ENCODE data around the gene SERTAD1. TPM values are rescaled to one million over a fixed set of nuclear protein-coding genes. Genes with fewer than 3 reads are reported as not detected.
A peak's percentile ranks its signal among the peaks of the same experiment; 100 is the strongest.

SERTAD1 gene
- total and polyA plus RNA-seq, 2 of the 8 experiments (the other 6 are each of a cell fraction or from before 2014, with no cell fraction given) = 5.4 to 6.6 TPM

DNA sequence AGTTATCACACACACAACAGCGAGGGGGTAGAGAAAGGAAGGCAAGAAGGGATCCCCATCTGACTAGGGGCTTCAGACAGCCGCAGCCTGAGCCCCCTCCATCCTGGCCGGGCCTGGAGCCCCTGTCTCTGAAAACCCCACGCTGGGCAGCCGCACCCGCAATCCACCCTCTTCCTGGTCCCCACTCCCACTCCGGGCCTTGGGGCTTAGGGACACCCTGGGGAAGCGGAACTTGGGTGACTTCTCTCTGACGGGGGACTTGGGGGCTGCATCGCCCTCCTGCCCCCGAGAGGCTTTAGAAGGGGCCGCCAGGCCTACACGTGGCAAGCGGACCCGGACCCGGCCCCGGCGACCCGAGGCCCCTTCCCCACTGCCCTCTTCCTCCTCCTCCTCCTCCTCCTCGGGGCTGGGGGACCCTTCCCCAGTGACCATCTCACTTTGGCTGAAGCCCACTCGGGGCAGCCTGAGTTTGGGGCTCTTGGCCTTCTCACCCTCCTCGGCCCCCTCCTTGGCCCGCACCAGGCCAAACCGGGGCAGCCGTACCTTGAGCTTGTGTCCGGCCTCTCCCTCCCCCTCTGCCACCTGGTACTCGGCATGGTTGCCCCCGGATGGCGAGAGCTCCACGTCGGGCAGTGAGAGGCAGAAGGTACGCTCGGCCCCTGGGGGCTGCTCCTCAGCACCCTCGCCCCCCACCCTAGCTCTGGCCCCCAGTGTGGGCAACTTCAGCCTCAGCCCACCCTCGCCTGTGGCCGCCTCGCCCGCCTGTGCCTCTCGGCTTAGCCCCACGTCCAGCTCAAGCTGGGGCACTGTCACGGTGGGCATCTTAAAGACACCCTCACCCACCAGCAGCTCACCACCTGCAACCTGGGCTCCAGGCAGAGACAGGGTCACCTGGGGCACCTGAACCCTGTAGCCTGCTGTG, 31.6 kb downstream of the SERTAD1 start:
- Histone ChIP-seq H2AFZ (ENCODE audit: low read length) (no peak overlapping the region), H2BK15ac (ENCODE audit: low read length) (0 out of 2 replicates have a peak overlapping the region, but pooled peaks have one; percentile 16), H2BK5ac (ENCODE audit: low read depth, low read length) (no peak overlapping the region), H3K14ac (ENCODE audit: insufficient read length) (no peak overlapping the region), H3K9ac (replicated peaks in 1 of 4; ENCODE audit: extremely low read depth in 1 of 4, low read depth in 3 of 4, low read length in 3 of 4) (no peak overlapping the region), H3K4me3 (ENCODE audit: extremely low read depth in 1 of 4, insufficient read depth in 2 of 4, low read depth in 3 of 4, low read length in 4 of 4) (no peak overlapping the region), H3K23ac (ENCODE audit: insufficient read length) (no peak overlapping the region), H3K4me1 (replicated peaks in 1 of 4; ENCODE audit: control insufficient read depth in 3 of 4, insufficient read depth in 4 of 4, low read length in 3 of 4) (peaks cover 0 to 7% (median 6%) of the 10 kb centered on the region in 4 experiments; a peak in 5 of 7 replicates), H4K8ac (ENCODE audit: extremely low read depth, insufficient read depth, low read length) (0 out of 2 replicates have a peak overlapping the region, but pooled peaks have one; percentile 41), H3K4me2 (ENCODE audit: insufficient read depth in 1 of 2, low read depth in 2 of 2, low read length in 2 of 2) (no peak overlapping the region), H4K5ac (ENCODE audit: insufficient read length, low read depth, low read length) (no peak overlapping the region), H3K23me2 (ENCODE audit: low read depth, low read length) (peaks cover 2% of the 10 kb centered on the region; the same call in 1 of the 2 replicates), H3K56ac (replicated peaks; ENCODE audit: insufficient read length, low read depth, low read length) (no peak overlapping the region), H3K18ac (ENCODE audit: extremely low read depth, low read length) (no peak overlapping the region), H2BK20ac (ENCODE audit: low read length) (no peak overlapping the region), H3K27ac (ENCODE audit: low read depth, low read length) (no peak overlapping the region), H4K20me1 (replicated peaks in 1 of 2; ENCODE audit: control insufficient read depth in 1 of 2, insufficient read depth in 2 of 2, low read length in 2 of 2) (peaks cover 0 to 1% of the 10 kb centered on the region in 2 experiments), H4K91ac (replicated peaks; ENCODE audit: insufficient read length, low read length) (no peak overlapping the region), H3K27me3 (replicated peaks in 1 of 4; ENCODE audit: control insufficient read depth in 3 of 4, extremely low read depth in 1 of 4, insufficient read depth in 3 of 4, low read length in 3 of 4) (peaks cover 0 to 8% (median 5%) of the 10 kb centered on the region in 4 experiments; a peak in 6 of 7 replicates), H3K79me1 (ENCODE audit: low read depth, low read length) (no peaks in the 10 kb centered on the region), H2BK12ac (ENCODE audit: low read depth, low read length) (peak overlapping the region; percentile 55; the same call in 1 of the 2 replicates), H3K36me3 (ENCODE audit: control insufficient read depth in 2 of 4, insufficient read depth in 4 of 4, low read length in 3 of 4) (no peaks in the 10 kb centered on the region), H3K4ac (replicated peaks; ENCODE audit: insufficient read length, low read depth, low read length) (no peak overlapping the region), H3K79me2 (ENCODE audit: control insufficient read depth in 1 of 2, insufficient read depth in 2 of 2, low read length in 2 of 2) (no peaks in the 10 kb centered on the region), H3K9me3 (ENCODE audit: insufficient read depth in 2 of 2, low read depth in 1 of 2, low read length in 1 of 2) (no peaks in the 10 kb centered on the region), H2BK120ac (replicated peaks; ENCODE audit: low read depth, low read length) (no peak overlapping the region), H2AK5ac (ENCODE audit: low read depth, low read length) (no peak overlapping the region)
- CTCF ChIA-PET (ENCODE audit: partially characterized antibody) = interaction anchor here (0.7 to 1.6 kb wide), 7 partner anchors 10 to 74 kb away, joined by 3 to 7 read pairs (median 4); no protein-coding TSS in a partner anchor
- 89% methylated on average over 24 of the region's 41 CpGs; no CpG with 5 or more reads in 1 of the 2 experiments for WGBS, 2 experiments (ENCODE audit: extremely low coverage in 1 of 2, insufficient coverage in 1 of 2, insufficient read length in 1 of 2, insufficient replicate concordance in 2 of 2, low coverage in 1 of 2, low lambda C conversion rate in 2 of 2, missing lambda C conversion rate in 1 of 2)
- FAIRE-seq = no peak
- DNase-seq (ENCODE audit: low read depth in 1 of 2, low spot score in 2 of 2) = no peak
- POLR2A ChIA-PET (ENCODE audit: partially characterized antibody) = interaction anchor here (0.8 to 5.4 kb wide), 6 partner anchors 9 to 32 kb away, joined by 3 to 24 read pairs (median 4); partner anchors contain the start of gene SERTAD1
- no peak for TF ChIP-seq BACH1 (IDR thresholded peaks at IDR 0.05; ENCODE audit: low read length)
- TF ChIP-seq GTF2F1 (IDR thresholded peaks at IDR 0.05; ENCODE audit: borderline replicate concordance, low read depth, low read length) = no peak
- no peak for TF ChIP-seq CHD1 (IDR thresholded peaks at IDR 0.05; ENCODE audit: low read depth, low read length)
- TF ChIP-seq CHD2 (IDR thresholded peaks at IDR 0.05; ENCODE audit: low read length) = no peak
- no peak for TF ChIP-seq E2F6 (IDR thresholded peaks at IDR 0.05)
- TF ChIP-seq ATF3 (IDR thresholded peaks at IDR 0.05; ENCODE audit: insufficient read depth, low read depth, low read length) = no peak
- TF ChIP-seq, protein P1, sequence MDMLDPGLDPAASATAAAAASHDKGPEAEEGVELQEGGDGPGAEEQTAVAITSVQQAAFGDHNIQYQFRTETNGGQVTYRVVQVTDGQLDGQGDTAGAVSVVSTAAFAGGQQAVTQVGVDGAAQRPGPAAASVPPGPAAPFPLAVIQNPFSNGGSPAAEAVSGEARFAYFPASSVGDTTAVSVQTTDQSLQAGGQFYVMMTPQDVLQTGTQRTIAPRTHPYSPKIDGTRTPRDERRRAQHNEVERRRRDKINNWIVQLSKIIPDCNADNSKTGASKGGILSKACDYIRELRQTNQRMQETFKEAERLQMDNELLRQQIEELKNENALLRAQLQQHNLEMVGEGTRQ (IDR thresholded peaks at IDR 0.05; ENCODE audit: low read length) = no peak
- no peak for TF ChIP-seq ASH2L (IDR thresholded peaks at IDR 0.05; ENCODE audit: low read length)
- no peak for TF ChIP-seq BCL11A (IDR thresholded peaks at IDR 0.05; ENCODE audit: low read depth in 2 of 2, low read length in 2 of 2)
